ENCODE measurements around the gene FOXK2. TPM values are rescaled to one million over a fixed set of nuclear protein-coding genes. Genes with fewer than 3 reads are reported as not detected.
"Not testable (repeated sequence)": the region's sequence is repeated elsewhere in the genome, so short reads cannot be mapped to it uniquely, and the experiment has no call there.

Gene FOXK2
- total RNA-seq, 1 donor from 2014 or later: 55.5 TPM

- Histone ChIP-seq H3K27ac (no peak overlapping the region), H3K4me1 (no peaks in the 10 kb centered on the region), H3K36me3 (peaks cover 0 to 41% of the 10 kb centered on the region in 2 donors), H3K27me3 (no peaks in the 10 kb centered on the region), H3K4me3 (no peak overlapping the region), H3K9me3 (no peaks in the 10 kb centered on the region)
- intact Hi-C loops (cut with DNase I): no loop called here
- DNase-seq (ENCODE audit: extremely low spot score in 2 of 2): no peak
- no peak for TF ChIP-seq POLR2A (IDR thresholded peaks at IDR 0.05)
- TF ChIP-seq POLR2AphosphoS5 (IDR thresholded peaks at IDR 0.05; ENCODE audit: insufficient read depth in 1 of 2, low read depth in 1 of 2): no peak
- TF ChIP-seq CTCF (IDR thresholded peaks at IDR 0.05): no peak
Observed at GRCh38 chr17:82577300-82577699, 57.8 kb downstream of the FOXK2 start.

GRCh38 chr17:82579969-82580368 is 60.4 kb downstream of the FOXK2 start:
- H3K9me3 ChIP-seq; intact Hi-C loops (cut with DNase I); H3K4me1 ChIP-seq; H3K27ac ChIP-seq; H3K4me3 ChIP-seq; H3K27me3 ChIP-seq; DNase-seq (ENCODE audit: extremely low spot score in 2 of 2): not testable (repeated sequence)
- H3K36me3 ChIP-seq: peaks cover 3 to 40% of the 10 kb centered on the region in 2 donors

GRCh38 chr17:82582213-82582612 is 62.7 kb downstream of the FOXK2 start:
- intact Hi-C loops (cut with DNase I): no loop called here
- Histone ChIP-seq H3K36me3 (peaks cover 3 to 42% of the 10 kb centered on the region in 2 donors), H3K4me1 (no peaks in the 10 kb centered on the region), H3K27me3 (no peaks in the 10 kb centered on the region), H3K9me3 (no peaks in the 10 kb centered on the region), H3K27ac (no peak overlapping the region), H3K4me3 (no peak overlapping the region)
- DNase-seq (ENCODE audit: extremely low spot score in 2 of 2): no peak
- TF ChIP-seq CTCF (IDR thresholded peaks at IDR 0.05) (no peak), POLR2AphosphoS5 (IDR thresholded peaks at IDR 0.05; ENCODE audit: insufficient read depth in 1 of 2, low read depth in 1 of 2) (no peak), POLR2A (IDR thresholded peaks at IDR 0.05) (no peak)

GRCh38 chr17:82582709-82583108 is 63.2 kb downstream of the FOXK2 start:
- TF ChIP-seq POLR2AphosphoS5 (IDR thresholded peaks at IDR 0.05; ENCODE audit: insufficient read depth in 1 of 2, low read depth in 1 of 2) (no peak), POLR2A (IDR thresholded peaks at IDR 0.05) (no peak), CTCF (IDR thresholded peaks at IDR 0.05) (no peak)
- Histone ChIP-seq H3K36me3 (peaks cover 3 to 42% of the 10 kb centered on the region in 2 donors), H3K4me1 (no peaks in the 10 kb centered on the region), H3K27ac (no peak overlapping the region), H3K27me3 (no peaks in the 10 kb centered on the region), H3K9me3 (no peaks in the 10 kb centered on the region), H3K4me3 (no peak overlapping the region)
- intact Hi-C loops (cut with DNase I): no loop called here
- no peak for DNase-seq (ENCODE audit: extremely low spot score in 2 of 2)

- no peaks in the 10 kb centered on the region for H3K27me3 ChIP-seq
- H3K4me3 ChIP-seq: no peak overlapping the region
- no peak for DNase-seq (ENCODE audit: extremely low spot score in 2 of 2)
- no peaks in the 10 kb centered on the region for H3K4me1 ChIP-seq
- H3K36me3 ChIP-seq: peaks cover 3 to 46% of the 10 kb centered on the region in 2 donors
- H3K27ac ChIP-seq: no peak overlapping the region
- TF ChIP-seq CTCF (IDR thresholded peaks at IDR 0.05) (no peak), POLR2AphosphoS5 (IDR thresholded peaks at IDR 0.05; ENCODE audit: insufficient read depth in 1 of 2, low read depth in 1 of 2) (no peak), POLR2A (IDR thresholded peaks at IDR 0.05) (no peak)
- intact Hi-C loops (cut with DNase I): no loop called here
- H3K9me3 ChIP-seq: no peaks in the 10 kb centered on the region
Observed at GRCh38 chr17:82583720-82584234, 64.2 kb downstream of the FOXK2 start.

GRCh38 chr17:82585935-82586575 is 66.5 kb downstream of the FOXK2 start:
- H3K4me1 ChIP-seq; H3K4me3 ChIP-seq; H3K9me3 ChIP-seq; H3K27me3 ChIP-seq; H3K27ac ChIP-seq; DNase-seq (ENCODE audit: extremely low spot score in 2 of 2); intact Hi-C loops (cut with DNase I): not testable (repeated sequence)
- H3K36me3 ChIP-seq: peaks cover 3 to 46% of the 10 kb centered on the region in 2 donors
